GM19193 (cell line): Measurements from ENCODE around the gene CHURC1.

ENCODE experiments used
- POLR2A ChIP-seq: IDR thresholded peaks from 4 replicates; pipeline ENCODE4 v1.6.1; 2011; ENCODE audit not compliant: insufficient read depth, insufficient read length; ENCODE audit errors: extremely low read depth

Gene CHURC1

GRCh38 chr14:64958201-64958600 lies 43.9 kb downstream of the CHURC1 start:
- TF ChIP-seq POLR2A, result no peak

GRCh38 chr14:64958743-64959142 lies 44.5 kb downstream of the CHURC1 start:
- TF ChIP-seq POLR2A, result no peak

GRCh38 chr14:64960762-64961276 lies 46.6 kb downstream of the CHURC1 start:
- no peak for TF ChIP-seq POLR2A

- no peak for TF ChIP-seq POLR2A
Observed at GRCh38 chr14:64963611-64964010, 49.4 kb downstream of the CHURC1 start.

- TF ChIP-seq POLR2A, result no peak
Observed at GRCh38 chr14:64965356-64966000, 51.2 kb downstream of the CHURC1 start.

GRCh38 chr14:64966976-64967375 lies 52.7 kb downstream of the CHURC1 start:
- no peak for TF ChIP-seq POLR2A

GRCh38 chr14:64968167-64968566 lies 53.9 kb downstream of the CHURC1 start:
- no peak for TF ChIP-seq POLR2A

- TF ChIP-seq POLR2A, result no peak
Observed at GRCh38 chr14:64968651-64969050, 54.4 kb downstream of the CHURC1 start.

- no peak for TF ChIP-seq POLR2A
Observed at GRCh38 chr14:64970041-64970440, 55.8 kb downstream of the CHURC1 start.

GRCh38 chr14:64970776-64971477 lies 56.7 kb downstream of the CHURC1 start:
- no peak for TF ChIP-seq POLR2A

- TF ChIP-seq POLR2A, result no peak
Observed at GRCh38 chr14:64971491-64971942, 57.3 kb downstream of the CHURC1 start.

GRCh38 chr14:64971943-64972791 lies 57.9 kb downstream of the CHURC1 start, which contains the start of gene RAB15:
Gene RAB15 (minus strand): TSS chr14:64972336. CDS start chr14:64972076, 260 bp downstream.
- no peak for TF ChIP-seq POLR2A

- no peak for TF ChIP-seq POLR2A
Observed at GRCh38 chr14:64973026-64973442, 58.8 kb downstream of the CHURC1 start.

- TF ChIP-seq POLR2A, result no peak
Observed at GRCh38 chr14:64973826-64974225, 59.6 kb downstream of the CHURC1 start.

GRCh38 chr14:64974563-64974962 lies 60.3 kb downstream of the CHURC1 start:
- no peak for TF ChIP-seq POLR2A
